K562 (cell line): ENCODE data around the gene PTPN7. TPM values are rescaled to one million over a fixed set of nuclear protein-coding genes. Genes with fewer than 3 reads are reported as not detected.

Experiments used
- CAMTA2 ChIP-seq: fragments of 250-450 bp; sonication (Bioruptor Pico); conservative IDR thresholded peaks from 2 replicates; pipeline ENCODE4 v1.5.1; 2022
- CBX8 ChIP-seq: fragments of 200-600 bp; sonication (generic); IDR thresholded peaks from 2 replicates; pipeline ENCODE4 v1.6.1; 2012; ENCODE audit warnings: borderline replicate concordance, mixed run types, low read depth, mild to moderate bottlenecking, moderate library complexity, mixed read lengths, low read length, control low read depth, inconsistent platforms; ENCODE audit not compliant: poor library complexity, severe bottlenecking; ENCODE audit errors: extremely low read depth
- CREM ChIP-seq: IDR thresholded peaks from 2 replicates; pipeline ENCODE4 v1.6.1; 2014; ENCODE audit warnings: antibody characterized with exemption, low read depth
- GATAD2B ChIP-seq: fragments of 450-650 bp; IDR thresholded peaks from 2 replicates; pipeline ENCODE4 v1.6.1; 2017; ENCODE audit warnings: mild to moderate bottlenecking, borderline replicate concordance
- HSF4 ChIP-seq: fragments of 250-450 bp; sonication (Bioruptor Pico); IDR thresholded peaks from 2 replicates; pipeline ENCODE4 v2.1.2; 2022; ENCODE audit warnings: mild to moderate bottlenecking, moderate library complexity, borderline replicate concordance
- MECOM ChIP-seq: fragments of 250-450 bp; sonication (Bioruptor Pico); IDR thresholded peaks from 2 replicates; pipeline ENCODE4 v1.8.0; 2022; ENCODE audit warnings: inconsistent platforms
- PHF8 ChIP-seq: fragments of 200-600 bp; sonication (generic); IDR thresholded peaks from 2 replicates; pipeline ENCODE4 v1.6.1; 2012; ENCODE audit warnings: mixed run types, mild to moderate bottlenecking, inconsistent platforms, low read length, moderate library complexity, borderline replicate concordance
- RBM14 ChIP-seq: fragments of 200-400 bp; formaldehyde crosslinking; IDR thresholded peaks from 2 replicates; pipeline ENCODE4 v1.6.1; 2018; ENCODE audit warnings: low read depth, mild to moderate bottlenecking, low read length, moderate library complexity, borderline replicate concordance; ENCODE audit not compliant: insufficient read depth
- RFX5 ChIP-seq: IDR thresholded peaks from 2 replicates; pipeline ENCODE4 v1.6.1; 2011; ENCODE audit warnings: low read depth, mild to moderate bottlenecking, improper control_type of control experiment, low read length
- RNF2 ChIP-seq: sonication (generic); IDR thresholded peaks from 2 replicates; pipeline ENCODE4 v1.6.1; 2016
- SMARCA4 ChIP-seq: fragments of 450-650 bp; IDR thresholded peaks from 2 replicates; pipeline ENCODE4 v1.6.1; 2016
- SNIP1 ChIP-seq: fragments of 450-650 bp; IDR thresholded peaks from 2 replicates; pipeline ENCODE4 v1.7.1; 2017; ENCODE audit warnings: low read depth, mild to moderate bottlenecking
- ZBTB7A ChIP-seq: IDR thresholded peaks from 2 replicates; pipeline ENCODE4 v1.6.1; 2011; ENCODE audit warnings: low read depth, mild to moderate bottlenecking, low read length, moderate library complexity, borderline replicate concordance; ENCODE audit not compliant: control insufficient read depth
- ZNF699 ChIP-seq: fragments of 250-450 bp; sonication (Bioruptor Pico); IDR thresholded peaks from 2 replicates; pipeline ENCODE4 v1.8.0; 2021; ENCODE audit warnings: mild to moderate bottlenecking, moderate library complexity; ENCODE audit not compliant: insufficient replicate concordance
- ZNF780A ChIP-seq: fragments of 250-450 bp; sonication (Bioruptor Pico); IDR thresholded peaks from 2 replicates; pipeline ENCODE4 v1.5.0; 2021; ENCODE audit warnings: mild to moderate bottlenecking
- polyA plus RNA-seq, 8 experiments: library from polyadenylated mRNA; depleted of rRNA in 4 of 8; stranded (reverse) in 5 of 8; unstranded in 3 of 8; fragments of >200 nt; fragmentation: Nextera tagmentation in 2 of 8; fragmentation: Illumina TruSeq in 1 of 8; extraction: Ambion mirVana in 2 of 8; extraction: Trizol in 1 of 8; gene quantifications; 2 replicates each; pipeline versions ENCODE4 v1.2.1 to v1.2.3, GENCODE V29; 2011 to 2014; ENCODE audit warnings: inconsistent platforms in 1 of 8, missing spikeins in 1 of 8
- total RNA-seq, 7 experiments: library from RNA; depleted of rRNA in 6 of 7; stranded (reverse); fragments of >200 nt in 6 of 7; fragmentation: Illumina TruSeq in 2 of 7; extraction: Trizol in 2 of 7; gene quantifications; 2 replicates each; pipeline versions ENCODE4 v1.2.1 to v1.2.3, GENCODE V29; 2011 to 2021; ENCODE audit warnings: low replicate concordance in 1 of 7
- TF ChIP-seq, protein P1 (sequence below): fragments of 450-650 bp; IDR thresholded peaks from 2 replicates; pipeline ENCODE4 v1.6.1; 2017; ENCODE audit warnings: antibody characterized with exemption
- TF ChIP-seq, protein P2 (sequence below), 3 experiments: IDR thresholded peaks in 2 of 3; conservative IDR thresholded peaks in 1 of 3; 2 replicates each; pipeline ENCODE4 v1.5.1; 2011 to 2012; ENCODE audit warnings: low read length in 3 of 3, mild to moderate bottlenecking in 3 of 3, control low read depth in 2 of 3, improper control_type of control experiment in 1 of 3, inconsistent platforms in 1 of 3, low read depth in 1 of 3, mixed read lengths in 1 of 3, moderate library complexity in 1 of 3; ENCODE audit not compliant: insufficient read depth in 2 of 3
- TF ChIP-seq, protein P3 (sequence below): fragments of 250-450 bp; sonication (Bioruptor Pico); IDR thresholded peaks from 2 replicates; pipeline ENCODE4 v1.5.0; 2020; ENCODE audit warnings: mild to moderate bottlenecking
- TF ChIP-seq, protein P4 (sequence below): fragments of 250-450 bp; sonication (Bioruptor Pico); IDR thresholded peaks from 2 replicates; pipeline ENCODE4 v1.4.0; 2020; ENCODE audit warnings: mild to moderate bottlenecking

The PTPN7 gene
- total and polyA plus RNA-seq, 9 of the 15 experiments (the other 6 are each of a cell fraction or from before 2014, with no cell fraction given), result 18.7 to 144 (median 120) TPM

DNA sequence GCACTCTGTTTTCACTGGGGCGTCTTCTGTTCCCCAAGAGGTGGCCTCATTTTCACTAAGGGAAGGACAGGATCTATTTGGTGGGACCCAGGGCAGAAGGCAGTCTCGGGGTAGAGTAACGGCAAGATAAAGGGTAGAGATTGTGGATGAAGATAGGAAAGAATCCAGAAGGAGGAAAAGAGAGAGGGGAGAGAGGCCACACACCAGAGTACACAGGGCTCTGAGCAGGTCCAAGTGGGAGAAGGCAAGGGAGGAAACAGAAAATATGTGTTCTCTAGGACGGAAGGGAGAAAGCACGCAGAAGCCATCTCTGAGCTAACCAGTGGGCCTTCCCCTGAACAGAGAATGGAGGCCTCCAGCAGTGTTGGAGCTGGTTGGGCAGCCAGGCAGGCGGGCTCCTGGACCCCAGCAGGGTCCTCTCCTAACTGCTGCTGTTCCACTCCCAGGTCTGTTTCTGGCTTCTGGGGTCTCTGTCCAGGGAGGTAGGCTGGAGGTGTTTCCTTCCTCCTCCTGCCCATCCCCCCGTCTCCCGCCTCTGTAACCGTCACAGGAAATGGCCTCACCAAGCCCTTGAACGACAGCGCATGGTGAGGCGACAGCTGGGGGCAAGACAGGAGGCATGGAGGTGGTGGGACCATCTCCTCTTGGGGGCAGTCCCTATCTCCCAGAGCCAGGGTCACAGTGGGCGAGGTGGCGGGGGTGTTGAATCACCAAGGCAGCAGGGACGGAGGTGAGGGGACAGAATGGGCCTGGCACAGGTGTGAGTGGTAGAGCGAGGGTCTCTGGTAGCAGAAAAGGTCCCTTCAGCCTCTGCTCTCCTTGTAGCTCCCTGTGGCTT lies 649 bp downstream of the PTPN7 start (continued):
- TF ChIP-seq, protein P1, sequence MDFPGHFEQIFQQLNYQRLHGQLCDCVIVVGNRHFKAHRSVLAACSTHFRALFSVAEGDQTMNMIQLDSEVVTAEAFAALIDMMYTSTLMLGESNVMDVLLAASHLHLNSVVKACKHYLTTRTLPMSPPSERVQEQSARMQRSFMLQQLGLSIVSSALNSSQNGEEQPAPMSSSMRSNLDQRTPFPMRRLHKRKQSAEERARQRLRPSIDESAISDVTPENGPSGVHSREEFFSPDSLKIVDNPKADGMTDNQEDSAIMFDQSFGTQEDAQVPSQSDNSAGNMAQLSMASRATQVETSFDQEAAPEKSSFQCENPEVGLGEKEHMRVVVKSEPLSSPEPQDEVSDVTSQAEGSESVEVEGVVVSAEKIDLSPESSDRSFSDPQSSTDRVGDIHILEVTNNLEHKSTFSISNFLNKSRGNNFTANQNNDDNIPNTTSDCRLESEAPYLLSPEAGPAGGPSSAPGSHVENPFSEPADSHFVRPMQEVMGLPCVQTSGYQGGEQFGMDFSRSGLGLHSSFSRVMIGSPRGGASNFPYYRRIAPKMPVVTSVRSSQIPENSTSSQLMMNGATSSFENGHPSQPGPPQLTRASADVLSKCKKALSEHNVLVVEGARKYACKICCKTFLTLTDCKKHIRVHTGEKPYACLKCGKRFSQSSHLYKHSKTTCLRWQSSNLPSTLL, result peak; percentile 64; the same call in 1 of the 2 replicates
- TF ChIP-seq CAMTA2 (CRISPR knock-in tag) (peak; percentile 87; the same call in 1 of the 2 replicates), RFX5 (no peak), CREM (peak; percentile 89), ZNF780A (CRISPR knock-in tag) (no peak), CBX8 (no peak), PHF8 (peak; percentile 46; the same call in 1 of the 2 replicates), MECOM (CRISPR knock-in tag) (peak; percentile 6; the same call in 1 of the 2 replicates), RBM14 (no peak), SMARCA4 (no peak; the same call in none of the 2 replicates), ZBTB7A (peak; percentile 72; the same call in 1 of the 2 replicates), ZNF699 (CRISPR knock-in tag) (no peak), SNIP1 (no peak; the same call in 1 of the 2 replicates), RNF2 (peak; percentile 95), GATAD2B (peak; percentile 54; the same call in 1 of the 2 replicates), HSF4 (CRISPR knock-in tag) (no peak)
- TF ChIP-seq, protein P2, sequence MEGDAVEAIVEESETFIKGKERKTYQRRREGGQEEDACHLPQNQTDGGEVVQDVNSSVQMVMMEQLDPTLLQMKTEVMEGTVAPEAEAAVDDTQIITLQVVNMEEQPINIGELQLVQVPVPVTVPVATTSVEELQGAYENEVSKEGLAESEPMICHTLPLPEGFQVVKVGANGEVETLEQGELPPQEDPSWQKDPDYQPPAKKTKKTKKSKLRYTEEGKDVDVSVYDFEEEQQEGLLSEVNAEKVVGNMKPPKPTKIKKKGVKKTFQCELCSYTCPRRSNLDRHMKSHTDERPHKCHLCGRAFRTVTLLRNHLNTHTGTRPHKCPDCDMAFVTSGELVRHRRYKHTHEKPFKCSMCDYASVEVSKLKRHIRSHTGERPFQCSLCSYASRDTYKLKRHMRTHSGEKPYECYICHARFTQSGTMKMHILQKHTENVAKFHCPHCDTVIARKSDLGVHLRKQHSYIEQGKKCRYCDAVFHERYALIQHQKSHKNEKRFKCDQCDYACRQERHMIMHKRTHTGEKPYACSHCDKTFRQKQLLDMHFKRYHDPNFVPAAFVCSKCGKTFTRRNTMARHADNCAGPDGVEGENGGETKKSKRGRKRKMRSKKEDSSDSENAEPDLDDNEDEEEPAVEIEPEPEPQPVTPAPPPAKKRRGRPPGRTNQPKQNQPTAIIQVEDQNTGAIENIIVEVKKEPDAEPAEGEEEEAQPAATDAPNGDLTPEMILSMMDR (IDR thresholded peaks at IDR 0.05 in 2 of 3, conservative IDR thresholded peaks at IDR 0.05 in 1 of 3; ENCODE audit: insufficient read depth in 2 of 3, low read depth in 1 of 3, low read length in 3 of 3), result 0 out of 6 replicates have a peak, but pooled peaks of 1 of the 3 experiments have one; percentile 39
- TF ChIP-seq, protein P3, sequence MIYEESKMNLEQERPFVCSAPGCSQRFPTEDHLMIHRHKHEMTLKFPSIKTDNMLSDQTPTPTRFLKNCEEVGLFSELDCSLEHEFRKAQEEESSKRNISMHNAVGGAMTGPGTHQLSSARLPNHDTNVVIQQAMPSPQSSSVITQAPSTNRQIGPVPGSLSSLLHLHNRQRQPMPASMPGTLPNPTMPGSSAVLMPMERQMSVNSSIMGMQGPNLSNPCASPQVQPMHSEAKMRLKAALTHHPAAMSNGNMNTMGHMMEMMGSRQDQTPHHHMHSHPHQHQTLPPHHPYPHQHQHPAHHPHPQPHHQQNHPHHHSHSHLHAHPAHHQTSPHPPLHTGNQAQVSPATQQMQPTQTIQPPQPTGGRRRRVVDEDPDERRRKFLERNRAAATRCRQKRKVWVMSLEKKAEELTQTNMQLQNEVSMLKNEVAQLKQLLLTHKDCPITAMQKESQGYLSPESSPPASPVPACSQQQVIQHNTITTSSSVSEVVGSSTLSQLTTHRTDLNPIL (CRISPR knock-in tag), result peak; percentile 59; the same call in 1 of the 2 replicates
- TF ChIP-seq, protein P4, sequence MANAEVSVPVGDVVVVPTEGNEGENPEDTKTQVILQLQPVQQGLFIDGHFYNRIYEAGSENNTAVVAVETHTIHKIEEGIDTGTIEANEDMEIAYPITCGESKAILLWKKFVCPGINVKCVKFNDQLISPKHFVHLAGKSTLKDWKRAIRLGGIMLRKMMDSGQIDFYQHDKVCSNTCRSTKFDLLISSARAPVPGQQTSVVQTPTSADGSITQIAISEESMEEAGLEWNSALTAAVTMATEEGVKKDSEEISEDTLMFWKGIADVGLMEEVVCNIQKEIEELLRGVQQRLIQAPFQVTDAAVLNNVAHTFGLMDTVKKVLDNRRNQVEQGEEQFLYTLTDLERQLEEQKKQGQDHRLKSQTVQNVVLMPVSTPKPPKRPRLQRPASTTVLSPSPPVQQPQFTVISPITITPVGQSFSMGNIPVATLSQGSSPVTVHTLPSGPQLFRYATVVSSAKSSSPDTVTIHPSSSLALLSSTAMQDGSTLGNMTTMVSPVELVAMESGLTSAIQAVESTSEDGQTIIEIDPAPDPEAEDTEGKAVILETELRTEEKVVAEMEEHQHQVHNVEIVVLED (CRISPR knock-in tag), result no peak; the same call in 1 of the 2 replicates
